ENCODE measurements around the gene MED15.

DNA sequence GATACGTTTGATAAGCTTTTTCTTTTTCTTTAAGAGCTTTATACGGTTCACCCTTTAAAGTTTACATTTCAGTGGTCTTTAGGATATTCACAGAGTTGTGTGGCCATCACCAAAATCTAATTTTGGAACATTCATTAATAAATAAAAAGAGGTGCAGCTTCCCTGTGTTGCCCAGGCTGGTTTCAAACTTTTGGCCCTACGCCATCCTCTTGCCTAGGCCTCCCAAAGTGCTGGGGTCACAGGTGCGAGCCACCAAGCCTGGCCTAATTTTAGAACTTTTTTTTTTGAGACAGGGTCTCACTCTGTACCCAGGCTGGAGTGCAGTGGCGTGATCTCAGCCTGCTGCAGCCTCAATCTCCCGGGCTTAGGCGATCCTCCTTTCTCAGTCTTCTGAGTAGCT, 30.6 kb downstream of the MED15 start:
- TF ChIP-seq, protein P1, sequence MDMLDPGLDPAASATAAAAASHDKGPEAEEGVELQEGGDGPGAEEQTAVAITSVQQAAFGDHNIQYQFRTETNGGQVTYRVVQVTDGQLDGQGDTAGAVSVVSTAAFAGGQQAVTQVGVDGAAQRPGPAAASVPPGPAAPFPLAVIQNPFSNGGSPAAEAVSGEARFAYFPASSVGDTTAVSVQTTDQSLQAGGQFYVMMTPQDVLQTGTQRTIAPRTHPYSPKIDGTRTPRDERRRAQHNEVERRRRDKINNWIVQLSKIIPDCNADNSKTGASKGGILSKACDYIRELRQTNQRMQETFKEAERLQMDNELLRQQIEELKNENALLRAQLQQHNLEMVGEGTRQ (IDR thresholded peaks at IDR 0.05; ENCODE audit: low read depth, low read length), result no peak
- TF ChIP-seq MXI1 (IDR thresholded peaks at IDR 0.05; ENCODE audit: borderline replicate concordance, low read depth, low read length) (no peak), POLR2A (IDR thresholded peaks at IDR 0.05; ENCODE audit: low read depth, low read length) (no peak), RAD21 (IDR thresholded peaks at IDR 0.05; ENCODE audit: low read length) (no peak), MAFK (IDR thresholded peaks at IDR 0.05; ENCODE audit: low read depth, low read length) (no peak), FOS (IDR thresholded peaks at IDR 0.05; ENCODE audit: low read depth, low read length) (no peak)
- TF ChIP-seq, protein P2, sequence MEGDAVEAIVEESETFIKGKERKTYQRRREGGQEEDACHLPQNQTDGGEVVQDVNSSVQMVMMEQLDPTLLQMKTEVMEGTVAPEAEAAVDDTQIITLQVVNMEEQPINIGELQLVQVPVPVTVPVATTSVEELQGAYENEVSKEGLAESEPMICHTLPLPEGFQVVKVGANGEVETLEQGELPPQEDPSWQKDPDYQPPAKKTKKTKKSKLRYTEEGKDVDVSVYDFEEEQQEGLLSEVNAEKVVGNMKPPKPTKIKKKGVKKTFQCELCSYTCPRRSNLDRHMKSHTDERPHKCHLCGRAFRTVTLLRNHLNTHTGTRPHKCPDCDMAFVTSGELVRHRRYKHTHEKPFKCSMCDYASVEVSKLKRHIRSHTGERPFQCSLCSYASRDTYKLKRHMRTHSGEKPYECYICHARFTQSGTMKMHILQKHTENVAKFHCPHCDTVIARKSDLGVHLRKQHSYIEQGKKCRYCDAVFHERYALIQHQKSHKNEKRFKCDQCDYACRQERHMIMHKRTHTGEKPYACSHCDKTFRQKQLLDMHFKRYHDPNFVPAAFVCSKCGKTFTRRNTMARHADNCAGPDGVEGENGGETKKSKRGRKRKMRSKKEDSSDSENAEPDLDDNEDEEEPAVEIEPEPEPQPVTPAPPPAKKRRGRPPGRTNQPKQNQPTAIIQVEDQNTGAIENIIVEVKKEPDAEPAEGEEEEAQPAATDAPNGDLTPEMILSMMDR (conservative IDR thresholded peaks at IDR 0.05; ENCODE audit: low read depth, low read length), result no peak

Measured in IMR-90 (cell line).